H1 (cell line): ENCODE results near the gene HORMAD2. TPM values are rescaled to one million over a fixed set of nuclear protein-coding genes. Genes with fewer than 3 reads are reported as not detected.

Source experiments
- CTCF ChIA-PET: fragments of 300-600 bp; sonication (Branson Sonifier 250); formaldehyde crosslinking; loops from one replicate; lab custom pipeline; 2021; ENCODE audit not compliant: partially characterized antibody; lab: Charles Lee
- POLR2A ChIA-PET: fragments of 300-600 bp; sonication (Branson Sonifier 250); formaldehyde crosslinking; loops from one replicate; lab custom pipeline; 2021; ENCODE audit warnings: inconsistent platforms; ENCODE audit not compliant: partially characterized antibody; lab: Charles Lee
- DNase-seq, 2 experiments: peaks; one replicate each; pipeline versions ENCODE4 v3.0.0 to v3.0.0-alpha.2; 2010 to 2022; ENCODE audit warnings: low spot score in 2 of 2, low read depth in 1 of 2, mixed read lengths in 1 of 2
- FAIRE-seq: peaks from 2 replicates; lab custom pipeline; 2011; peaks lifted over from hg19 to GRCh38; lab: Jason Lieb, UNC
- H2AFZ ChIP-seq: 2 replicates; pipeline ENCODE4 v1.8.1; 2012; ENCODE audit warnings: low read length, inconsistent platforms
- H2AK5ac ChIP-seq: 2 replicates; pipeline ENCODE4 v1.6.1; 2013; ENCODE audit warnings: low read depth, low read length
- H2BK120ac ChIP-seq: replicated peaks from 2 replicates; pipeline ENCODE3; 2013; ENCODE audit warnings: low read depth, low read length, inconsistent platforms
- H2BK12ac ChIP-seq: 2 replicates; pipeline ENCODE4 v1.6.1; 2013; ENCODE audit warnings: low read depth, low read length
- H2BK15ac ChIP-seq: 2 replicates; pipeline ENCODE4 v1.6.1; 2013; ENCODE audit warnings: low read length
- H2BK20ac ChIP-seq: 2 replicates; pipeline ENCODE4 v1.6.1; 2013; ENCODE audit warnings: low read length
- H2BK5ac ChIP-seq: 2 replicates; pipeline ENCODE4 v1.6.1; 2013; ENCODE audit warnings: low read depth, low read length
- H3K14ac ChIP-seq: 2 replicates; pipeline ENCODE4 v1.6.1; 2013; ENCODE audit warnings: inconsistent platforms; ENCODE audit not compliant: insufficient read length
- H3K18ac ChIP-seq: 2 replicates; pipeline ENCODE4 v1.6.1; 2013; ENCODE audit warnings: low read length; ENCODE audit errors: extremely low read depth
- H3K23ac ChIP-seq: 2 replicates; pipeline ENCODE4 v1.6.1; 2013; ENCODE audit warnings: inconsistent platforms; ENCODE audit not compliant: insufficient read length
- H3K23me2 ChIP-seq: 2 replicates; pipeline ENCODE4 v1.6.1; 2013; ENCODE audit warnings: low read depth, low read length
- H3K27ac ChIP-seq: 2 replicates; pipeline ENCODE4 v1.6.1; 2011; ENCODE audit warnings: low read depth, low read length, inconsistent platforms
- H3K27me3 ChIP-seq, 4 experiments: replicated peaks in 1 of 4; 1 replicate in 1 of 4; 2 replicates in 3 of 4; pipeline versions ENCODE4 v1.6.1 to v1.8.1; 2011 to 2013; ENCODE audit warnings: low read length in 3 of 4, mild to moderate bottlenecking in 3 of 4, inconsistent platforms in 2 of 4, mixed read lengths in 2 of 4, moderate library complexity in 1 of 4; ENCODE audit not compliant: control insufficient read depth in 3 of 4, insufficient read depth in 3 of 4; ENCODE audit errors: extremely low read depth in 1 of 4
- H3K36me3 ChIP-seq, 4 experiments: 2 replicates each; pipeline versions ENCODE4 v1.6.1 to v1.8.1; 2011 to 2013; ENCODE audit warnings: mild to moderate bottlenecking in 4 of 4, low read length in 3 of 4, moderate library complexity in 2 of 4, control low read depth in 1 of 4, inconsistent platforms in 1 of 4; ENCODE audit not compliant: insufficient read depth in 4 of 4, control insufficient read depth in 2 of 4
- H3K4ac ChIP-seq: replicated peaks from 2 replicates; pipeline ENCODE3; 2013; ENCODE audit warnings: low read length, low read depth, mixed read lengths, inconsistent platforms; ENCODE audit not compliant: insufficient read length
- H3K4me1 ChIP-seq, 4 experiments: replicated peaks in 1 of 4; 1 replicate in 1 of 4; 2 replicates in 3 of 4; pipeline versions ENCODE4 v1.6.1 to v1.8.1; 2011 to 2013; ENCODE audit warnings: low read length in 3 of 4, inconsistent platforms in 2 of 4, mixed read lengths in 1 of 4; ENCODE audit not compliant: insufficient read depth in 4 of 4, control insufficient read depth in 3 of 4
- H3K4me2 ChIP-seq, 2 experiments: 2 replicates each; pipeline versions ENCODE4 v1.6.1 to v1.8.1; 2011 to 2013; ENCODE audit warnings: low read depth in 2 of 2, low read length in 2 of 2, control low read depth in 1 of 2, inconsistent platforms in 1 of 2, mild to moderate bottlenecking in 1 of 2; ENCODE audit not compliant: insufficient read depth in 1 of 2
- H3K4me3 ChIP-seq, 4 experiments: fragments of 200-600, 300-600 bp in 1 of 4; sonication (generic), shearing (Covaris generic), sonication (Bioruptor Twin) in 1 of 4; 2 replicates each; pipeline versions ENCODE4 v1.5.1 to v1.8.1; 2011 to 2016; ENCODE audit warnings: low read length in 4 of 4, low read depth in 3 of 4, control low read depth in 2 of 4, inconsistent platforms in 2 of 4, mild to moderate bottlenecking in 2 of 4, mixed read lengths in 1 of 4, moderate library complexity in 1 of 4; ENCODE audit not compliant: insufficient read depth in 2 of 4; ENCODE audit errors: extremely low read depth in 1 of 4
- H3K56ac ChIP-seq: replicated peaks from 2 replicates; pipeline ENCODE3; 2013; ENCODE audit warnings: low read depth, mild to moderate bottlenecking, mixed read lengths, low read length, inconsistent platforms; ENCODE audit not compliant: insufficient read length
- H3K79me1 ChIP-seq: 2 replicates; pipeline ENCODE4 v1.6.1; 2013; ENCODE audit warnings: low read depth, low read length, control low read depth
- H3K79me2 ChIP-seq, 2 experiments: 2 replicates each; pipeline versions ENCODE4 v1.6.1 to v1.8.1; 2012 to 2013; ENCODE audit warnings: low read length in 2 of 2, mild to moderate bottlenecking in 2 of 2, inconsistent platforms in 1 of 2; ENCODE audit not compliant: insufficient read depth in 2 of 2, control insufficient read depth in 1 of 2
- H3K9ac ChIP-seq, 4 experiments: replicated peaks in 1 of 4; 1 replicate in 1 of 4; 2 replicates in 3 of 4; pipeline versions ENCODE4 v1.6.1 to v1.8.1; 2011 to 2013; ENCODE audit warnings: low read depth in 3 of 4, low read length in 3 of 4, control low read depth in 2 of 4, mild to moderate bottlenecking in 2 of 4, moderate library complexity in 2 of 4, inconsistent platforms in 1 of 4; ENCODE audit errors: extremely low read depth in 1 of 4
- H3K9me3 ChIP-seq, 2 experiments: 2 replicates each; pipeline versions ENCODE4 v1.6.1 to v1.8.1; 2012 to 2013; ENCODE audit warnings: mild to moderate bottlenecking in 2 of 2, moderate library complexity in 2 of 2, control low read depth in 1 of 2, inconsistent platforms in 1 of 2, low read depth in 1 of 2, low read length in 1 of 2, mixed read lengths in 1 of 2; ENCODE audit not compliant: insufficient read depth in 2 of 2
- H4K20me1 ChIP-seq, 2 experiments: replicated peaks in 1 of 2; 2 replicates each; pipeline versions ENCODE3 to v1.8.1; 2011 to 2013; ENCODE audit warnings: inconsistent platforms in 2 of 2, low read length in 2 of 2, mild to moderate bottlenecking in 1 of 2; ENCODE audit not compliant: insufficient read depth in 2 of 2, control insufficient read depth in 1 of 2
- H4K5ac ChIP-seq: 2 replicates; pipeline ENCODE4 v1.6.1; 2013; ENCODE audit warnings: low read length, low read depth, mixed read lengths, inconsistent platforms; ENCODE audit not compliant: insufficient read length
- H4K8ac ChIP-seq: 2 replicates; pipeline ENCODE4 v1.8.0; 2013; ENCODE audit warnings: mild to moderate bottlenecking, moderate library complexity, low read length, inconsistent platforms; ENCODE audit not compliant: insufficient read depth; ENCODE audit errors: extremely low read depth
- H4K91ac ChIP-seq: replicated peaks from 2 replicates; pipeline ENCODE3; 2013; ENCODE audit warnings: low read length, mixed read lengths, inconsistent platforms; ENCODE audit not compliant: insufficient read length
- CHD1 ChIP-seq: IDR thresholded peaks from 2 replicates; pipeline ENCODE4 v1.6.1; 2012; ENCODE audit warnings: low read depth, low read length, improper control_type of control experiment
- CHD2 ChIP-seq: IDR thresholded peaks from 2 replicates; pipeline ENCODE4 v1.6.1; 2012; ENCODE audit warnings: low read length, improper control_type of control experiment
- EZH2 ChIP-seq: fragments of 200-600 bp; sonication (generic); IDR thresholded peaks from 2 replicates; pipeline ENCODE4 v1.7.1; 2012; ENCODE audit warnings: low read depth, mild to moderate bottlenecking, moderate library complexity, low read length, inconsistent platforms; ENCODE audit not compliant: severe bottlenecking
- NRF1 ChIP-seq: IDR thresholded peaks from 2 replicates; pipeline ENCODE4 v1.6.1; 2011; ENCODE audit warnings: mild to moderate bottlenecking, low read depth, low read length, improper control_type of control experiment
- POLR2A ChIP-seq, 2 experiments: IDR thresholded peaks; 1 replicate in 1 of 2; 2 replicates in 1 of 2; pipeline ENCODE4 v1.6.1; 2011; ENCODE audit warnings: low read depth in 2 of 2, low read length in 2 of 2, mild to moderate bottlenecking in 2 of 2; ENCODE audit errors: control extremely low read depth in 1 of 2
- TBP ChIP-seq: IDR thresholded peaks from 2 replicates; pipeline ENCODE4 v1.6.1; 2011; ENCODE audit warnings: low read depth, low read length, improper control_type of control experiment
- WGBS, 2 experiments: shearing (Covaris generic) in 1 of 2; methylation state at CpG; one replicate each; pipeline versions ENCODE4 v1.1.6 to v1.1.7; 2013 to 2015; ENCODE audit warnings: low lambda C conversion rate in 2 of 2, mixed read lengths in 2 of 2, inconsistent platforms in 1 of 2, low coverage in 1 of 2, missing lambda C conversion rate in 1 of 2; ENCODE audit not compliant: insufficient replicate concordance in 2 of 2, insufficient coverage in 1 of 2, insufficient read length in 1 of 2; ENCODE audit errors: extremely low coverage in 1 of 2, missing lambda C conversion rate in 1 of 2; 5-methylcytosine and 5-hydroxymethylcytosine counted together
- polyA plus RNA-seq, 7 experiments: library from polyadenylated mRNA; depleted of rRNA in 3 of 7; stranded (reverse) in 5 of 7; unstranded in 2 of 7; fragments of >200 nt in 5 of 7; fragments of 200-250 nt in 2 of 7; gene quantifications; 1 replicate in 5 of 7; 2 replicates in 1 of 7; 4 replicates in 1 of 7; pipeline versions ENCODE4 v1.2.1 to v1.2.3, GENCODE V29; 2011 to 2013; ENCODE audit warnings: missing spikeins in 2 of 7, mixed read lengths in 2 of 7
- total RNA-seq: library from RNA; stranded (reverse); fragmentation: NEBNext Ultra II Directional; extraction: Animal tissue kit (Norgen Biotek cat#: 25700); gene quantifications from 2 replicates; pipeline ENCODE4 v1.2.1, GENCODE V29; 2021

HORMAD2 gene
- total and polyA plus RNA-seq, 2 of the 8 experiments (the other 6 are each of a cell fraction or from before 2014, with no cell fraction given), result 0.03 TPM; not detected in 1

- Histone ChIP-seq H2BK5ac (no peak overlapping the region), H2AFZ (no peak overlapping the region), H3K36me3 (no peaks in the 10 kb centered on the region), H3K27ac (no peak overlapping the region), H3K79me1 (no peaks in the 10 kb centered on the region), H3K4me2 (no peak overlapping the region), H3K23me2 (no peaks in the 10 kb centered on the region), H4K91ac (no peak overlapping the region), H3K56ac (no peak overlapping the region), H4K5ac (no peak overlapping the region), H4K20me1 (no peaks in the 10 kb centered on the region), H3K9ac (no peak overlapping the region), H3K14ac (no peak overlapping the region), H3K23ac (no peak overlapping the region), H2BK20ac (no peak overlapping the region), H2BK12ac (no peak overlapping the region), H3K79me2 (no peaks in the 10 kb centered on the region), H2AK5ac (no peak overlapping the region), H2BK120ac (no peak overlapping the region), H3K4me3 (no peak overlapping the region), H4K8ac (no peak overlapping the region), H3K4me1 (no peaks in the 10 kb centered on the region; a peak in 2 of 7 replicates), H3K9me3 (no peaks in the 10 kb centered on the region), H3K18ac (no peak overlapping the region), H3K4ac (no peak overlapping the region), H2BK15ac (no peak overlapping the region), H3K27me3 (no peaks in the 10 kb centered on the region)
- WGBS, 2 experiments, result 87% methylated on average over 2 of the region's 2 CpGs; no CpG with 5 or more reads in 1 of the 2 experiments
- DNase-seq, result no peak
- CTCF ChIA-PET, result interaction anchor here (2.0 kb wide), 1 partner anchor 13 kb away, joined by 8 read pairs; no protein-coding TSS in a partner anchor
- FAIRE-seq, result no peak
- TF ChIP-seq POLR2A (IDR thresholded peaks at IDR 0.05; ENCODE audit: control extremely low read depth in 1 of 2, low read depth in 2 of 2, low read length in 2 of 2) (no peak), NRF1 (no peak), CHD1 (no peak), CHD2 (no peak), EZH2 (no peak), TBP (no peak)
- POLR2A ChIA-PET, result no interaction called here
These were observed 43.6 kb upstream of the HORMAD2 start for GRCh38 chr22:30036656-30037055.
